ENCODE results near the gene EDAR.
A peak's percentile ranks its signal among the peaks of the same experiment; 100 is the strongest.

EDAR gene

DNA sequence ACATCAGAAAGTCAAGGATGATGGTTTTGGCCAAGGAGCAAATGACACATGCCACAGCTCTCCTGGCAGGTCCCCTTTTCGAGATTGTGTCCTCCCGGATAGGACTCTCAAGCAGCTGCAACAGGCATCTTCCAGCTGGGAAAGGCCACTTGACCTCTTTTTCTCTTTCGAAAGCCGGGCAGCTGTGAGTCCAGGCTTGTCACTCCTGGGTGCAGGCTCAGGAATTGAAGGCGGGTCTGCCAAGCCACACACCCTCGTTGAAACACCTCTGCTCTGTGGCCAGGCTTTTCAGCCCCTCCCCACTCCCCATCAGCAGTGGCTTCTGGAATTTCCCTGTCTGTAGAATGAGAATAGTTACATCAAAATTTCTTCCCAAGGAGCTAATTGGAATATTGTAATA lies 104.4 kb downstream of the EDAR start:
- peak; percentile 18 for DNase-seq (ENCODE audit: low read depth)
- TF ChIP-seq, protein P1, sequence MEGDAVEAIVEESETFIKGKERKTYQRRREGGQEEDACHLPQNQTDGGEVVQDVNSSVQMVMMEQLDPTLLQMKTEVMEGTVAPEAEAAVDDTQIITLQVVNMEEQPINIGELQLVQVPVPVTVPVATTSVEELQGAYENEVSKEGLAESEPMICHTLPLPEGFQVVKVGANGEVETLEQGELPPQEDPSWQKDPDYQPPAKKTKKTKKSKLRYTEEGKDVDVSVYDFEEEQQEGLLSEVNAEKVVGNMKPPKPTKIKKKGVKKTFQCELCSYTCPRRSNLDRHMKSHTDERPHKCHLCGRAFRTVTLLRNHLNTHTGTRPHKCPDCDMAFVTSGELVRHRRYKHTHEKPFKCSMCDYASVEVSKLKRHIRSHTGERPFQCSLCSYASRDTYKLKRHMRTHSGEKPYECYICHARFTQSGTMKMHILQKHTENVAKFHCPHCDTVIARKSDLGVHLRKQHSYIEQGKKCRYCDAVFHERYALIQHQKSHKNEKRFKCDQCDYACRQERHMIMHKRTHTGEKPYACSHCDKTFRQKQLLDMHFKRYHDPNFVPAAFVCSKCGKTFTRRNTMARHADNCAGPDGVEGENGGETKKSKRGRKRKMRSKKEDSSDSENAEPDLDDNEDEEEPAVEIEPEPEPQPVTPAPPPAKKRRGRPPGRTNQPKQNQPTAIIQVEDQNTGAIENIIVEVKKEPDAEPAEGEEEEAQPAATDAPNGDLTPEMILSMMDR (IDR thresholded peaks at IDR 0.05; ENCODE audit: insufficient read depth, low read depth, low read length, missing control alignments) = no peak
- no peak overlapping the region for H3K4me3 ChIP-seq (ENCODE audit: low read length)

DNA sequence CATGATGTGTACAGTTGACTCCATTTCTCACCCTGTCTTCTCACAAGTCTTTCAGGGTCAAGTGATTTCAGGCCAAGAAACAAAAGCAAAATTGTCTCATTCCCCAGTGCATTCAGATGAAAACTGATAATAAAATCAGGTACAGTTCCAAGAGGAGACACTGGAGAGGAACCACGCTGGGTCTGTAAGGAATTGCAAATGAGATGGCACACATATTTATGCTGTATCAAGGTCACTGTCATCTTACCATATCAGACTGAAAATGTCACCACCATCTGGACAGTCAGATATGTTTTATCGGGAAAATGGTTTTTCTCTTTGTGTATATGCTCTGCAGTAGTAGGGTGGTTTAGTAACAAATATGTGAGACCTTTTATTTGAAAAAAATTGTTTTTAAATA lies 110.7 kb downstream of the EDAR start:
- TF ChIP-seq, protein P1 (IDR thresholded peaks at IDR 0.05; ENCODE audit: insufficient read depth, low read depth, low read length, missing control alignments) = no peak

DNA sequence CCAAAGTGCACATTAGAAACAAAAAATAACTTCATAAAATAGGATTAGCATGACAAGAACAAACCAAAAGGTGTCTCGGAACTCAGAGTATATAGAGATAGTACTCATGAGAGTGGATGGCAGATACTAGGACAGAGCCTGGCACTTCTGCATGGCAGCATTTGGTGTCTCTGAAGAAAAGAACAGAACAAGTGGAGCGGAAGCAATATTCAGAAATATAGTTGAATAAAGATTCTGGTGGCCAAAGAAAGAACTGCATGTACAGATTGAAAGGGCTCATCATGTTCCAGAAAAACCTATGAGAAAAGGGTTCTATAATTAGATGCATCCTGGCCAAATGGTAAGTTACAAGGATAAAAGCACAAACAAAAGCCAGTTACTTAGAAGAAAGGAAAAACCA lies 111.5 kb downstream of the EDAR start:
- no peak overlapping the region for H3K4me3 ChIP-seq (ENCODE audit: low read length)
- DNase-seq (ENCODE audit: low read depth) = no peak
- TF ChIP-seq, protein P1 (IDR thresholded peaks at IDR 0.05; ENCODE audit: insufficient read depth, low read depth, low read length, missing control alignments) = no peak

More for the DNA sequence above, 110.7 kb downstream of the EDAR start:
- DNase-seq (ENCODE audit: low read depth) = no peak
- no peak overlapping the region for H3K4me3 ChIP-seq (ENCODE audit: low read length)

DNA sequence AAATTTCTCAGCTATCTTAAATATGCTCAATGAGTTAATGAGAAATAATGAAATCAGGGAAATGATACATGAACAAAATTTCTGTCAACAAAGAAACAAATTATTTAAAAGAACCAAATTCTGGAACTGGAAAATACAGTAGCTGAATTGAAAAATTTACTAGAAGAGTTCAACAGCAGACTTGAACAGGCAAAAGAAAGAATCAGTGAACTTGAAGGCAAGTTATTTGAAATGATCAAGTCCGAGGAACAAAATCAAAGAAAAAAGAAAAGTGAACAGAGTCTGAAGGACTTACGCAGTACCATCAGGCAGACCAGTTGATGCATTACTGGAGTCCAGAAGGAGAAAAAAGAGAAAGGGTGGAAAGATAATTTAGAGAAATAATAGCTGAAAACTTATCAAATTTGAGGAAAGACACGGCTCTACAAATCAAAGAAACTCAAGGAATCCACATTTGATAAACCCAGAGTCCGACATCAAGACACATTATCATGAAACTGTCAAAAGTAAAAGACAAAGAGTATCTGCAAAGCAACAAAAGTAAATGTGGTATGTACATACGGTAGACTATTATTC lies 118.9 kb downstream of the EDAR start:
- TF ChIP-seq, protein P1 (IDR thresholded peaks at IDR 0.05; ENCODE audit: insufficient read depth, low read depth, low read length, missing control alignments) = no peak
- DNase-seq (ENCODE audit: low read depth) = no peak
- H3K4me3 ChIP-seq (ENCODE audit: low read length) = no peak overlapping the region

DNA sequence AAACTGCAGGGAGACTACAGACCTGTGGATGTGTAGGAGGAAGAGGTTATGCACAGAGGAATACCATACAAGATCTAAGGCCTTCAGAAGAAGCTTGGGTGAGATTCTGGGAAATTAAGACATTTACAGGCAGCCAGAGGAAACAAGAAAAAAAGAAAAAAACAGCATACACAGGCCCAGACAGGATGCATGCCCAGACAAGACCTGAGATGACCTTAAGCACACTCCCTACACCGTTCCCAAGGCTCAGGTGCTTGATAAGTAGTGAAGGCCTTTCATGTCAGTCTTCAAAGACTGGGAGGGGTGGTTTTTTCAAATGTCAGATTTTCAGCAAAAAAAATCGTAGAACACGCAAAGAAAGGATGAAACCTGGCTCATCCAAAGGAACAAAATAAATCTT lies 119.5 kb downstream of the EDAR start:
- DNase-seq (ENCODE audit: low read depth) = peak; percentile 74
- TF ChIP-seq, protein P1 (IDR thresholded peaks at IDR 0.05; ENCODE audit: insufficient read depth, low read depth, low read length, missing control alignments) = no peak
- no peak overlapping the region for H3K4me3 ChIP-seq (ENCODE audit: low read length)

DNA sequence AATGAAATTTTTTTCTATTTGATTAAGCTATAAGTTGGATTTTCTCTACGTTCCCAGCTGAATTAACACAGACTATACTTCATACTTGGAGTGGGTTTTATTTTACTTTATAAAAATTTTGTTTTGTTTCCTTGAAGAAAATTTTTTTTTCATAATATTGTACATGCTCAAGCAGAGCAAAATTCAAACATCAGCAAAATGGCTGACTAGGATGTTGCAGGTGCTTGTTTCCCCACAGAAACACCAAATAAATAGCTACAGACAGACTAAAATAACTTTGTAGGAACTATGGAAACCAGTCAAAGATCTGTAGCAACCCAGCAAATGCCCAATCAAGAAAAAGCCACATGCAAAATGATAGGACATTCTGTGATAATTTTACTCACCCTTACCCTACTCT lies 120.1 kb downstream of the EDAR start:
- H3K4me3 ChIP-seq (ENCODE audit: low read length) = no peak overlapping the region
- TF ChIP-seq, protein P1 (IDR thresholded peaks at IDR 0.05; ENCODE audit: insufficient read depth, low read depth, low read length, missing control alignments) = no peak
- DNase-seq (ENCODE audit: low read depth) = no peak

DNA sequence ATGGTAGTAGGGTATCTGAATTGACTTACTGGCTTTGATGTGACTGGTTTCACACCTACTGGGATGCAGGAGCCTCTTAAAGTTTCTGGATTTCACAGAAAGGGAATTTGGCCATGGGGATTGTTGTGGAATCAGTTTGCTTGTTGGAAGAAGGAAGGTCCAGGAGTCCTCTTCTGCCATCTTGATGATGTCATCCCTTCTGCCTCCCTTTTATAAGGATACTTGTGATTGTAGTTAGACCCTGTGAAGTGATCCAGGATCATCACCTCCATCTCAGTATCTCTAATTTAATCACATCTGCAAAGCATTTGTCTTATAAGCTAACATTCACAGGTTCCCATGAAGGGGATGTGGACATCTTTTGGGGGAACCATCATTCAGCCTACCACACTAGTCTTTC lies 123.0 kb downstream of the EDAR start:
- DNase-seq (ENCODE audit: low read depth) = no peak
- no peak overlapping the region for H3K4me3 ChIP-seq (ENCODE audit: low read length)
- TF ChIP-seq, protein P1 (IDR thresholded peaks at IDR 0.05; ENCODE audit: insufficient read depth, low read depth, low read length, missing control alignments) = no peak

Measured in epithelial cell of esophagus (primary cell).